Loucy (cell line): Measurements from ENCODE around the gene MBD3L4.
"Not testable (repeated sequence)": the region's sequence is repeated elsewhere in the genome, so short reads cannot be mapped to it uniquely, and the experiment has no call there.

ENCODE experiments used
- EZH2phosphoT487 ChIP-seq: fragments of 200-600 bp; IDR thresholded peaks from 2 replicates; pipeline ENCODE4 v1.6.1; 2018; ENCODE audit warnings: antibody characterized with exemption, mild to moderate bottlenecking, moderate library complexity, borderline replicate concordance
- TF ChIP-seq, protein P1 (sequence below): fragments of 200-600 bp; sonication (generic); conservative IDR thresholded peaks from 2 replicates; pipeline ENCODE4 v1.5.1; 2014; ENCODE audit warnings: mild to moderate bottlenecking, antibody characterized with exemption, low read length

DNA sequence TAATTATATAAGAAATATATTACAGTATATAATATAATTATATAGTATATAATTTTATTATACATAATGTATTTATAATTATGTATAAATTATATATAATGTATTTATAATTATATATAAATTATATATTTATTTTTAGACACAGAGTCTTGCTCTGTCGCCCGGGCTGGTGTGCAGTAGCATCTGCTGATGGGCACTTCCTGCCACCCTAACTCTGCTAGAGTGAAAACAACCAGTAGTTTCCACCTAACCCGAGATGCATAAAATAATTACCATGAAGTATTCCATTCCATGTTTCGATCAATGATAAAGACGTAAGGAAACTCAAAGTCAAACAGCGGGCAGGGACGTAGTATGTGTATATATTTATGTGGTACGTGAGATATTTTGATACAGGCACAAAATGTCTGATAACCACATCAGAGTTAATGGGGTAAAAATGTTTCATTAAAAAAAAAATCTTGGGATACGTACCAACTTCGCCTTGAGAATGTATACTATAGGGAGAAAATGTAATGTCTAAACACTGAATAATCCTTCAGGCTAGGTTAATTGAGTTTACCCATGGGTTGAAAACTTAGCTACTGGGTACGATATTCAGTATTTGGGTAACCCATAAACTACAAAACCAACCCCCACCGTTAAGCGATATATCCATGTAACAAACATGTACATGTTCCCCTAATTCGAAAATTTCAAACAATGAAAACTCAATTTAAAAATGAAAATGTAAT is 14.8 kb upstream of the MBD3L4 start:
- TF ChIP-seq, protein P1, sequence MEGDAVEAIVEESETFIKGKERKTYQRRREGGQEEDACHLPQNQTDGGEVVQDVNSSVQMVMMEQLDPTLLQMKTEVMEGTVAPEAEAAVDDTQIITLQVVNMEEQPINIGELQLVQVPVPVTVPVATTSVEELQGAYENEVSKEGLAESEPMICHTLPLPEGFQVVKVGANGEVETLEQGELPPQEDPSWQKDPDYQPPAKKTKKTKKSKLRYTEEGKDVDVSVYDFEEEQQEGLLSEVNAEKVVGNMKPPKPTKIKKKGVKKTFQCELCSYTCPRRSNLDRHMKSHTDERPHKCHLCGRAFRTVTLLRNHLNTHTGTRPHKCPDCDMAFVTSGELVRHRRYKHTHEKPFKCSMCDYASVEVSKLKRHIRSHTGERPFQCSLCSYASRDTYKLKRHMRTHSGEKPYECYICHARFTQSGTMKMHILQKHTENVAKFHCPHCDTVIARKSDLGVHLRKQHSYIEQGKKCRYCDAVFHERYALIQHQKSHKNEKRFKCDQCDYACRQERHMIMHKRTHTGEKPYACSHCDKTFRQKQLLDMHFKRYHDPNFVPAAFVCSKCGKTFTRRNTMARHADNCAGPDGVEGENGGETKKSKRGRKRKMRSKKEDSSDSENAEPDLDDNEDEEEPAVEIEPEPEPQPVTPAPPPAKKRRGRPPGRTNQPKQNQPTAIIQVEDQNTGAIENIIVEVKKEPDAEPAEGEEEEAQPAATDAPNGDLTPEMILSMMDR, result not testable (repeated sequence)
- TF ChIP-seq EZH2phosphoT487, result not testable (repeated sequence)
